ENCODE data around the gene OSMR.

Gene OSMR

GRCh38 chr5:38845526-38846378 is at the start of gene OSMR:
Gene OSMR (plus strand): TSS chr5:38846012. CDS start chr5:38869045, 23,033 bp downstream.
- peak; percentile 99 for DNase-seq (ENCODE audit: low read depth)

DNA sequence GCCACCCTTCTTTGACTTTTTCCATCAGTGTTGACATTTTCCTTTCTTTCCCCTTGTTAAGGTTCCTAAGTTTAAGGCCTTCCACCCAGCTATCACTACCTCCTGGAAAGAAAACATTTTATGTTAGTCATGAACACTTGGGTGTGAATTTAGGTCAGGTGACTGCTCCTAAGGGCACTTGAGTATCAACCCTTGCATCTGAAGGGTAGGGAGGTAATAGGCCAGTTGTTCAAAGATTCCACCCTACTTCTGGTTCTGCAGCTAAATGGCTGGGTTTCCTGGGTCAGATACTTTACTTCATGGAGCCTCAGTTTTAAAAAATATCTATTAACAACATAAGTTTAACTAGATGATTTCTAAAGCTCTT is 49.1 kb upstream of the OSMR start:
- peak; percentile 26 for DNase-seq (ENCODE audit: low read depth)

DNA sequence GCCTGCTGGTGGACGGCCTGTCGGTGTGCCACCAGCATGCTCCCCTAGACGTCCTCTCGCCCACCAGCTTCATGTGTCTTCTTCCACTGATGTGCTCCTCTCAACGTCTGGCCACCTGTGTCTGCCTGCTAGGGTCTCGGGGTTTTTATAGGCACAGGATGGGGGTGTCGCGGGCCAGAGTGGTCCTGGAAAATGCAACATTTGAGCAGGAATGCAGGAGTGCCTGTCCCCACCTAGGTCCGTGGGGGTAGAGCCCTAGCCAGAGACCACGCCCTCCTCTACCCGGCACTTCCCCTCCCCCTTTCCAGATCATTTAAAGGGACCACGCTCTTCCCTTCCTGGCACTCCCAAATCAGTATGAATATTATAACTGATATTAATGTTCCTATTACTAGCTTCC is 48.0 kb upstream of the OSMR start:
- DNase-seq (ENCODE audit: low read depth): no peak

- DNase-seq (ENCODE audit: low read depth): no peak
These were observed 46.0 kb upstream of the OSMR start for GRCh38 chr5:38799556-38800377.

GRCh38 chr5:38800515-38800914 is 45.3 kb upstream of the OSMR start:
- DNase-seq (ENCODE audit: low read depth): no peak

DNA sequence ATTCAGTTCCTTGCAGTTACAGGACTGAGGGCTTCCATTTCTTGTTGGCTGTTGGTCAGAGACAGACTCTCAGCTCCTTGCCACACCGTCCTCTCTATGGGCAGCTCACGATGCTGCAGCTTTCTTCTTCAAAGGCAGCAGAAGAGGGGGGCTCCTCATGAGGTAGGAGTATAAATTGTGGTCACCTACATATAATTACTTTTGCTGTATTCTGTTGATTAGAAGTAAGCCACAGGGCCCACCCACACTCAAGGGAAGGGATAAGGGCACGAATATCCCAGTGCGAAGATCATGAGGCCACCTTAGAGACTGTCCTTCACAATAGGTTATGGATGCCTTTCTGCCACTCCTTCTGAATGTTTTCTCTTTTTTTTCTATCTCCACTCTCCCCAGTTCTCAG is 43.7 kb upstream of the OSMR start:
- DNase-seq (ENCODE audit: low read depth): no peak

DNA sequence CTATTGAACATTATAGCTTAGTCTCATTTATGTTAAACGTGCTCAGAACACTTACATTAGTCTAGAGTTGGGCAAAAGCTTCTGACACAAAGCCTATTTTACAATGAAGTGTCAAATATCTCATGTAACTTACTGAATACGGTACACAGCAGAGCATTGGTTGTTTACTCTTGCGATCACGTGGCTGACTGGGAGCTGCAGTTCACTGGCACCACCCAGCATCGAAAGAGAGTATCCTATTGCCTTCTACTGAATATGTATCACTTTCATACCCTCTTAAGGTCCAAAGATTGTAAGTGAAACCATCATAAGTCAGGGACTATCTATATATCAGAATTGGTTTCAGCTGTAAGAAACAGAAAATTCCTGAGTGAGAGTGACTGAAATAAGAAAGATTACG is 42.6 kb upstream of the OSMR start:
- DNase-seq (ENCODE audit: low read depth): no peak

DNA sequence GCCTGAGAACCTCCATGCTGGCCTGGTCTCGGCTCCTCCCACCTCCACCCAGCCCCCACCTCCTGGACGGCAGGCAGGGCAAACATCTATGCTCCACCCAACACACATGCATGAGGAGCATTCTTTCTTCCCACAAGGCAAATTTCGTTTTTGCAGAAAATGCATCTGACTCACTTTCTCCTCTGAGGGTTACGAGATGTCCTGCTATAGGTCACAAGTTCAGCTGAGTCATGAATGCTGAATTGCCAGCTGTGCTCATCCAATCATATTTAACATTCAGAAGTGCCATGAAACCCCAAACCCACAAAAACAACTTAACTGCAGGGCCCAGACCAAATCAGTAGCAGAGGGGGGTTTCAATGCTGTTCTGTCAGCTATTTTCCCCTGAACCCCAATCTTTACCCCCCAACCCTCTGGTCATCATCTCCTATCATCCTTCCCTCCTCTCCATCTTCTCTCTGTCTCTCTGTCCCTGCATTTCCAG is 39.0 kb upstream of the OSMR start:
- DNase-seq (ENCODE audit: low read depth): peak; percentile 99

- DNase-seq (ENCODE audit: low read depth): peak; percentile 92
These were observed 38.0 kb upstream of the OSMR start for GRCh38 chr5:38807570-38808483.

GRCh38 chr5:38808666-38809343 is 37.0 kb upstream of the OSMR start:
- no peak for DNase-seq (ENCODE audit: low read depth)

DNA sequence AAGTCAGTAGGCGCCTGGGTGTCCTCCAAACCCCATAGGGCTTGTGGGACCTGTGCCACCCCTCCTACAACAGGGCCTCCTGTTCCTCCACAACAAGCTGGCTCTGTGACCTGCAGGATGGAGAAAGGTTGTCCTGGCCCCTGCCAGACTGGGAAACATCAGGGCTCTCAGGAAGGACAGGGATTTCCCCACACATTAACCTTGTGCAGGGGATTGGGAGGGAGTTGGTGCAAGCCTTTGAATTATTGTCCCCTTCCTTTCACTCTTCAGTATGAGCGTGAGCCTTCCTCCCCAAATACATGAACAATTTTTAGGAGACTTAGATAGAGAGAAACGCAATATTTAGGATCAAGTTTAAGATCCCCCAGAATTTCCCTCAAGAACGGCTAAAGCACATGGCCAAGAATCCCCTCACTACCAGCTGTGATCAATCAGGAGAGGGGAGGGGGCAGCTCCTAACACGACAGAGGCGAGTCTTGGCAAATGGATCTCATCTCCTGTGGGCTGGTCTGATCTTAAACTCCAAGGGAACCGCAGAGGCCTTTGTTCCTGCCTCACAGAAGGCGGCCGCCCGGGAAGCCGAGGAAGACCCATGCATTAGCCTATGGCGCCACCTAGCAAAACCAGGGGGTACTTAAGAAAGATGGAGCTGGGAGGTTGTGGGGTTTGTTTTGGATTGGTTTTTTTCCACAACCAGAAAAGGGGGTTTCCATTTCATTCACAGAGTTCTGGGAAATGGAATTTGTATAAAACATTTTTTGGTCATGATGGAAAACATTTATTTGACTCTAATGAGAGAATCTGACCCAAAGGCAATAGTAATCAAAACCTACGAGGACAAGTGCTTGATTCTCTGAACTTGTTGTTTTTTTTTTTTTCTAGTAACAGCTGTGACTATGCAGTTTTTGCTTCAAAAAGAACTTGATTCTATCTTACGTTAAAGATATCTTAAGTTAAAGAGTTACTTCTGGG is 36.1 kb upstream of the OSMR start:
- peak; percentile 88 for DNase-seq (ENCODE audit: low read depth)

DNA sequence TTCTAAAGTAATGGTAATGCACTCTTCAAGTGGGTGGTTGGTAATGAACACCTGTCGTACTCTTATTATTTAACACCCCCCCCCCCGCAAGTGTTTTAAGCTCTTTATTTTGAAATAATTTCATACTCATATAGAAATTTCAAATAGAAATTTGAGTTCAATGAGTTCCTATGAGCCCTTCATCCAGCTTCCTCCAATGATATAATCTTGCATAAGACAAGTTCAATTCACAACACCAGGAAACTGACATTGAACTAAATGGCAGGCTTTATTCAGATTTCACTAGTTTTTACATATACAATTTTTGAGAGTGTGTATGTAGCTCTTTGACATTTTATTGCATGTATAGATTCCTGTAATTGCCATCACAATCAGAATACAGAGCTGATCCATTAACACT is 30.9 kb upstream of the OSMR start:
- DNase-seq (ENCODE audit: low read depth): no peak

DNA sequence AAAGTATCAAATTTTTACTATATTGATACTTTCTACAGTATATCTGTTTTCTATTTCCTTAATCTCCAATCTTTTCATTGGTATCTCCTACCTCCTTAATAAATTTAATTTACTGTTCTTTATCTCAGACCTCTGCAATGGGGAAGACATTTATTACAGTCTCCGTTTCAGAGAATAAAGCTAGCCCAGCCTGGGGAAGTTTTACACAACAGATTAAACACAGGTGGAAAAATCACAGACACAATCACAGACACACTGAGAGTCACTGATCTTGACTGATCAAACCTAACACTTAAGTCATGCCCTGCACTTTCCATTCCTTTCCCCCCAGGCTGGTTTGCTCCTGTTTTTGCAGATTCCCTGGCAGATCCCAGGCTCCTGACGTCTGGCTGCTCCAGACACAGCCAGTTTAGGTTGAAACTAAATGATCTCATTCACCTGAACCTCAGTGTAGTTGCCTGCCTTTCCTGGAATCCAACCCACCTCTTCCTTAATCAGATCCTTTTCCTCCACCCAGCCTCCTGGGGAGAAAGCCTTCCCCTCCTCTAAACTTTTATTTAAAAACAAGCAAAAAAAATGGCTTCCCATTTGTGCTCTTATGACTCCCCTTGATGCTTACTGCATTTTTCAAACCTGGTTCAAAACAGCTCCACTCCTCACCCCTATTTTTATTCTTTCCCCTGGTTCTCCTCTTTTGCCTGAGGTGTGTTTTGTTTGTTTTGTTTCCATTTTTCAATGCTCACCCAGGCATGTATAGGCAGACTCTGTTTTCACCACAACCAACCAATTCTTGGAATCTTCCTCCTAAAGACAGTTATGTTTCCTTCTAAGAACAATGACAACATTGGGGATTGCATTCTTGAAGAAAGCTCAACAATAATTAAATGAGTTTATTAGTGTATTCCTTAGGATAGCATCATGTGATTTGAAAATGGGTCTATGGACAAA is 29.5 kb upstream of the OSMR start:
- no peak for DNase-seq (ENCODE audit: low read depth)

GRCh38 chr5:38821679-38822078 is 24.1 kb upstream of the OSMR start:
- no peak for DNase-seq (ENCODE audit: low read depth)

DNA sequence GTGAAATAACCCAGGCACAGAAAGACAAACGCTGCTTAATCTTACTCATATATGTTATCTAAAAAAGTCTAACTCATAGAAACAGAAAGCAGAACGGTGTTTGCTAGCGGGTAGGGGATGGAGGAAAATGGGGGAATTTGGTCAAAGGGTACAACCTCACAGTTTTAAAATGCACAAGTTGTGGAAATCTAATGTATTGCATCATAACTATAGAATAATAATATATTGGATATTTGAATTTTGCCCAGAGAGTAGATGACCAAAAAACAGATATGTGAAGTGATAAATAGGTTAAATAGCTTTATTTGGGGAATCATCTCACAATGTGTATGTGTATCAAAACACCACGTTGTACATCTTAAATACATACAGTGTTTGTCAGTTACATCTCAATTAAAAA is 22.3 kb upstream of the OSMR start:
- no peak for DNase-seq (ENCODE audit: low read depth)

- DNase-seq (ENCODE audit: low read depth): no peak
These were observed 21.0 kb upstream of the OSMR start for GRCh38 chr5:38824821-38825220.

DNA sequence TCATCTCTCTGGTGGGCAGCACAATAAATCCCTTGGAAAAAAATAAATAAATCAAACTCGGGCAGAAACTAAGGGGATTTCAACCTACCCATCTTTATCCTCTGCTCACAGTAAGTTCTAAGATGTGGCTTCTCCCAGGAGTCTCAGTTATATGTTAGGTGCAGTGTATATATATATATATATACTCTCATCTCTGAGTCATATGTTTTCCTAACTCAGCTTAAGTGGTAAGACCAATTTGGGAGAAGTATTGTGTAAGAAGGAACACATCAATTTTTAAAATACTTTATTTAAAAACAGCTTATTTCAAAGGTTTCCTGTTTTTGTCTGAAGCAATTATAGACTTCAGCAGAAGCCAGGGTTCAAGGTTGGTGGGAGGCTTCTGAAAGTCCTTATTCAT is 20.3 kb upstream of the OSMR start:
- DNase-seq (ENCODE audit: low read depth): peak; percentile 63

DNA sequence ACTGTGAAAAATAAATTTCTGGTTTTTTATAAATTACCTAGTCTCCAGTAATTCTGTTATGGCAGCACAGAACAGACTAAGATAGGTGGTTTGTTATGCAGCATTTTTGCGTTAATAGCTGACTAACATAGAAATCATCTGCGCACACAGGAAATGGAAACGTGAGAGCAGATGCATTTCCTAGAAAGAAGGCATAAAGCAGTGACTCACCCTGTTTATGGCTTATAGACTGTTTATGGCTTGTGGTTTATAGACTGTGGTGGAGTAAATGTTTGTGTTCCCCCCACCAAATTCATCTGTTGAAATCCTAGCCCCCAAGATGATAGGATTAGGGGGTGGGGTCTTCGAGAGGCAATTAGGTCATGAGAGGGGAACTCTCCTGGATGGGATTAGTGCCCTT is 18.3 kb upstream of the OSMR start:
- DNase-seq (ENCODE audit: low read depth): peak; percentile 77

DNA sequence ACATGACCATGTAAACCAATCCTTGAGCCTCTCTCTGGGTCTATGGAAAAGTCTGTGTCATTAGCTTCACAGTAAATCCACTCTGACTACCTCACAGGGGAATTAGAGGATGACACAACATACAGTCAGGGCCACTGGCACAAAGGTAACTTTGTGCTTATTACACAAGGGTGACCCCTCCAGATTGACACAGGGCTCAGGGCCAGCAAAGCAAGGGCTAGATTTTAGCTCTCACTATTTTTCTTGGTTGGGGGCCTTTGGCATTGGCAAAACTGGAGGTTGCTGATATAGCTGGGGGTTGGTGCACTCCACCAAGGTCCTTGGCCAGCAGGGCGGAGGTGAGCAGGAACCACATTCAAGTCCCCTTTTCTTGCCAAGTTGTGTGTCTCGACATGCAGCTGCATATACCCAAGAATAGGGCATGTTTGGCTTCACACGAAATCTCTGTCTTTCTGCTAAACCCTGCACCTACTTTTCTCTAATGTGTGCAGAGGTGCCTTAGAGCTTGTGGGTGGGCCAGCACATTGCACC is 15.2 kb upstream of the OSMR start:
- peak; percentile 67 for DNase-seq (ENCODE audit: low read depth)
